Neutrophil (primary cell): ENCODE results near the gene SLC44A4.

Experiments
- H3K27ac ChIP-seq: fragments of 200-600 bp; sonication (generic); 2 replicates; pipeline ENCODE4 v1.5.1; 2016; ENCODE audit warnings: mild to moderate bottlenecking, moderate library complexity
- H3K27me3 ChIP-seq: fragments of 200-600 bp; sonication (generic); 2 replicates; pipeline ENCODE4 v1.6.0; 2016; ENCODE audit warnings: mild to moderate bottlenecking
- H3K36me3 ChIP-seq: fragments of 200-600 bp; sonication (generic); 2 replicates; pipeline ENCODE4 v1.5.1; 2017
- H3K4me1 ChIP-seq, 2 experiments: fragments of 200-600 bp in 1 of 2; sonication (generic) in 1 of 2; 1 replicate in 1 of 2; 2 replicates in 1 of 2; pipeline versions ENCODE4 v1.5.1 to v1.6.1; 2013 to 2016; ENCODE audit warnings: low read depth in 1 of 2, low read length in 1 of 2, mild to moderate bottlenecking in 1 of 2, moderate library complexity in 1 of 2; ENCODE audit not compliant: control insufficient read depth in 1 of 2, insufficient read depth in 1 of 2
- H3K4me3 ChIP-seq, 2 experiments: fragments of 200-600 bp in 1 of 2; sonication (generic) in 1 of 2; 1 replicate in 1 of 2; 2 replicates in 1 of 2; pipeline ENCODE4 v1.5.1; 2013 to 2016; ENCODE audit warnings: low read depth in 1 of 2, low read length in 1 of 2, mild to moderate bottlenecking in 1 of 2, moderate library complexity in 1 of 2
- H3K9me3 ChIP-seq: fragments of 200-600 bp; sonication (generic); 2 replicates; pipeline ENCODE4 v1.5.1; 2016
- CTCF ChIP-seq: fragments of 200-600 bp; sonication (generic); IDR thresholded peaks from 2 replicates; pipeline ENCODE4 v1.5.1; 2016; ENCODE audit warnings: antibody characterized with exemption

SLC44A4 gene

DNA sequence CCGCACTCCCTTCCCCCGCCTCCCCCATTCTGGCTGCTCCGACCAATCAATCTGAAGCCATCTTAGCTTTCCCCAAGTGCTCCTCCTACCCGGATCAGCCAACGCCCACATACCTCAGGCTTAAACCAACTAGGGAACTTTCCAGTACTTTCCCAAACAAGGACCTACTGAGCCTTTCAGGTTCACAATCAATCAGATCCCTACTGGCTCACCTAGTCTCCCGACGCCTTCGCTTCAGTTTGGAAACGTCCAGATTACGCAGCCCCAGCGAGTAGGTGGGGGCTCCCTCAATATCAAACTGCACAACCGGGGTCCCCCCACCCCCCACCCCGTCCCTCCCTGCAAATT is 64.1 kb downstream of the SLC44A4 start:
- peak overlapping the region; percentile 84 to 94 for H3K4me3 ChIP-seq
- peak overlapping the region; percentile 90 for H3K27ac ChIP-seq

DNA sequence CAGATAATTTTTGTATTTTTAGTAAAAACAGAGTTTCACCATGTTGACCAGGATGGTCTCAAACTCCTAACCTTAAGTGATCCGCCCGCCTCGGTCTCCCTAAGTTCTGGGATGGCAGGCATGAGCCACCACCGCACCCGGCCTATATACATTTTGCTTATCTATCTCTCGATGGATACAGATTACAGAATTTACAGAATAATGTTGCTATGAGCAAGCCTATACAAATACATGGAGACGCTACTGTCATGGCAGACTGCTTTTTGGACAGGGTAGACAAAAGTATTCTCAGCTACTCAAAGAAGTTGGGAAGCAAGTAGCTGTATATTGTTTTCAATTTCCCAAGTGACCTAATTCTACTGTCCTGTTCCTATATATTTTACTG is 65.3 kb downstream of the SLC44A4 start:
- peak overlapping the region; percentile 84 to 94 for H3K4me3 ChIP-seq
- peak overlapping the region; percentile 90 for H3K27ac ChIP-seq
- H3K36me3 ChIP-seq: peaks cover 28% of the 10 kb centered on the region
- H3K9me3 ChIP-seq: no peaks in the 10 kb centered on the region
- no peaks in the 10 kb centered on the region for H3K27me3 ChIP-seq
- TF ChIP-seq CTCF: no peak
- peaks cover 34 to 38% of the 10 kb centered on the region in 2 experiments for H3K4me1 ChIP-seq

More for the DNA sequence above, 64.1 kb downstream of the SLC44A4 start:
- no peak for TF ChIP-seq CTCF
- no peaks in the 10 kb centered on the region for H3K9me3 ChIP-seq
- no peaks in the 10 kb centered on the region for H3K27me3 ChIP-seq
- peaks cover 46 to 50% of the 10 kb centered on the region in 2 experiments for H3K4me1 ChIP-seq
- H3K36me3 ChIP-seq: peaks cover 22% of the 10 kb centered on the region
